HCT116 (cell line): ENCODE results near the gene WDR70. TPM values are rescaled to one million over a fixed set of nuclear protein-coding genes. Genes with fewer than 3 reads are reported as not detected.

ENCODE experiments used
- ATAC-seq: fragments of 200-7000 bp; cut with Tn5 transposase; 2 replicates; pipeline ENCODE4 v1.9.1; 2020; ENCODE audit warnings: mild to moderate bottlenecking, moderate library complexity
- BruUV-seq: library from RNA; stranded (reverse); fragments of 400-500 nt; replicated peaks from 2 replicates; lab custom pipeline; 2021; lab: Mats Ljungman, UMichigan
- CTCF ChIA-PET: fragments of 300-600 bp; sonication (Branson Sonifier 250); formaldehyde crosslinking; loops from one replicate; lab custom pipeline; 2021; ENCODE audit warnings: antibody characterized with exemption; lab: Charles Lee
- POLR2A ChIA-PET: fragments of 300-600, 350-600 bp; sonication (Branson Sonifier 250); formaldehyde crosslinking; loops from one replicate; lab custom pipeline; 2021; ENCODE audit warnings: antibody characterized with exemption; lab: Charles Lee
- RAD21 ChIA-PET, 2 experiments: fragments of 300-600 bp; sonication (Branson Sonifier 250); formaldehyde crosslinking; loops; one replicate each; lab custom pipeline; 2023; ENCODE audit warnings: low total read pairs in 2 of 2; ENCODE audit not compliant: uncharacterized antibody in 2 of 2, unreplicated experiment in 2 of 2, low non-redundant PET in 1 of 2; lab: Charles Lee
- DNase-seq: peaks from one replicate; pipeline ENCODE4 v3.0.0-alpha.2; 2010; ENCODE audit warnings: low read depth, low spot score
- H2AFZ ChIP-seq: fragments of 200-600 bp; shearing (Covaris generic), sonication (generic); 2 replicates; pipeline ENCODE4 v1.6.1; 2017; ENCODE audit warnings: low read depth, mixed run types, mixed read lengths, antibody characterized with exemption, low read length; ENCODE audit not compliant: poor library complexity, severe bottlenecking
- H3K27ac ChIP-seq: 2 replicates; pipeline ENCODE4 v1.5.1; 2012; ENCODE audit warnings: low read depth, low read length
- H3K27me3 ChIP-seq: fragments of 200-600 bp; sonication (generic); 2 replicates; pipeline ENCODE4 v1.6.1; 2016; ENCODE audit warnings: mixed run types, low read length, mixed read lengths; ENCODE audit not compliant: insufficient read depth
- H3K36me3 ChIP-seq, 2 experiments: fragments of 200-500 bp in 1 of 2; fragments of 200-600 bp in 1 of 2; sonication (Bioruptor generic) in 1 of 2; sonication (generic) in 1 of 2; 2 replicates each; pipeline versions ENCODE4 v1.5.1 to v1.6.1; 2014 to 2016; ENCODE audit warnings: low read length in 2 of 2, inconsistent platforms in 1 of 2, mixed read lengths in 1 of 2, mixed run types in 1 of 2; ENCODE audit not compliant: insufficient read depth in 2 of 2, control insufficient read depth in 1 of 2
- H3K4me1 ChIP-seq, 2 experiments: fragments of 200-600 bp in 1 of 2; sonication (generic) in 1 of 2; 2 replicates each; pipeline versions ENCODE4 v1.5.1 to v1.6.1; 2012 to 2017; ENCODE audit warnings: low read length in 2 of 2, inconsistent platforms in 1 of 2, mild to moderate bottlenecking in 1 of 2, mixed read lengths in 1 of 2, mixed run types in 1 of 2, moderate library complexity in 1 of 2; ENCODE audit not compliant: insufficient read depth in 2 of 2, control insufficient read depth in 1 of 2
- H3K4me2 ChIP-seq: fragments of 200-600 bp; sonication (generic); 2 replicates; pipeline ENCODE4 v1.6.1; 2017; ENCODE audit warnings: mixed run types, low read length, mixed read lengths
- H3K4me3 ChIP-seq, 2 experiments: fragments of 200-600 bp in 1 of 2; sonication (generic) in 1 of 2; replicated peaks in 1 of 2; 2 replicates each; pipeline ENCODE4 v1.5.1; 2011 to 2016; ENCODE audit warnings: low read length in 2 of 2, control low read depth in 1 of 2, low read depth in 1 of 2, mild to moderate bottlenecking in 1 of 2, mixed read lengths in 1 of 2, mixed run types in 1 of 2
- H3K79me2 ChIP-seq: fragments of 200-600 bp; sonication (generic); 2 replicates; pipeline ENCODE4 v1.6.1; 2017; ENCODE audit warnings: mild to moderate bottlenecking, mixed run types, low read length, moderate library complexity, mixed read lengths; ENCODE audit not compliant: insufficient read depth
- H3K9ac ChIP-seq: fragments of 200-600 bp; sonication (generic); 2 replicates; pipeline ENCODE4 v1.6.1; 2016; ENCODE audit warnings: low read length, mixed read lengths
- H3K9me2 ChIP-seq: fragments of 200-600 bp; sonication (generic), shearing (Covaris generic); 2 replicates; pipeline ENCODE4 v1.6.1; 2017; ENCODE audit warnings: mixed run types, mild to moderate bottlenecking, moderate library complexity; ENCODE audit not compliant: insufficient read depth
- H3K9me3 ChIP-seq, 2 experiments: fragments of 200-500 bp in 1 of 2; fragments of 200-600 bp in 1 of 2; sonication (Bioruptor generic) in 1 of 2; sonication (generic) in 1 of 2; 2 replicates each; pipeline ENCODE4 v1.6.1; 2014 to 2017; ENCODE audit warnings: low read length in 2 of 2, mixed read lengths in 2 of 2, inconsistent platforms in 1 of 2, low read depth in 1 of 2, mild to moderate bottlenecking in 1 of 2, mixed run types in 1 of 2, moderate library complexity in 1 of 2; ENCODE audit not compliant: control insufficient read depth in 1 of 2, insufficient read depth in 1 of 2
- H4K20me1 ChIP-seq: fragments of 200-600 bp; sonication (generic), shearing (Covaris generic); 2 replicates; pipeline ENCODE4 v1.6.1; 2017; ENCODE audit warnings: mixed run types, mild to moderate bottlenecking, moderate library complexity; ENCODE audit not compliant: insufficient read depth
- CBX3 ChIP-seq: IDR thresholded peaks from 2 replicates; pipeline ENCODE4 v1.6.1; 2012; ENCODE audit warnings: low read depth
- CEBPB ChIP-seq: IDR thresholded peaks from 2 replicates; pipeline ENCODE4 v1.6.1; 2012; ENCODE audit warnings: low read depth
- EGR1 ChIP-seq: IDR thresholded peaks from 2 replicates; pipeline ENCODE4 v1.6.1; 2012; ENCODE audit warnings: low read depth
- ELF1 ChIP-seq: IDR thresholded peaks from 2 replicates; pipeline ENCODE4 v1.6.1; 2012; ENCODE audit warnings: low read depth, borderline replicate concordance
- EZH2 ChIP-seq: fragments of 200-600 bp; sonication (generic); IDR thresholded peaks from 2 replicates; pipeline ENCODE4 v1.6.1; 2017; ENCODE audit warnings: antibody characterized with exemption, mixed run types
- FOSL1 ChIP-seq: IDR thresholded peaks from 2 replicates; pipeline ENCODE4 v1.6.1; 2012; ENCODE audit warnings: low read depth
- JUND ChIP-seq: IDR thresholded peaks from 2 replicates; pipeline ENCODE4 v1.6.1; 2012
- POLR2A ChIP-seq: IDR thresholded peaks from 2 replicates; pipeline ENCODE4 v1.7.0; 2011; ENCODE audit warnings: borderline replicate concordance; ENCODE audit not compliant: insufficient read depth, insufficient read length; ENCODE audit errors: extremely low read depth
- POLR2AphosphoS5 ChIP-seq: IDR thresholded peaks from 2 replicates; pipeline ENCODE4 v1.6.1; 2011; ENCODE audit warnings: mild to moderate bottlenecking, low read depth, low read length, moderate library complexity
- SRF ChIP-seq: IDR thresholded peaks from 2 replicates; pipeline ENCODE4 v1.6.1; 2012; ENCODE audit warnings: low read depth
- TCF7L2 ChIP-seq: IDR thresholded peaks from 2 replicates; pipeline ENCODE4 v1.7.0; 2011; ENCODE audit warnings: borderline replicate concordance, inconsistent platforms; ENCODE audit not compliant: insufficient read depth, insufficient read length; ENCODE audit errors: extremely low read depth
- YY1 ChIP-seq: IDR thresholded peaks from 2 replicates; pipeline ENCODE4 v1.6.1; 2011; ENCODE audit warnings: low read length, low read depth, moderate library complexity, mild to moderate bottlenecking; ENCODE audit not compliant: insufficient replicate concordance; ENCODE audit errors: extremely low read depth
- ZFX ChIP-seq: fragments of 450-650 bp; IDR thresholded peaks from 2 replicates; pipeline ENCODE4 v1.6.1; 2017
- ZNF274 ChIP-seq: fragments of 200-500 bp; sonication (Bioruptor generic); IDR thresholded peaks from 2 replicates; pipeline ENCODE4 v1.6.1; 2014; ENCODE audit warnings: mild to moderate bottlenecking, low read depth, low read length, inconsistent platforms
- intact Hi-C: fragments of 100-400 bp; cut with micrococcal nuclease; formaldehyde crosslinking; loops from 2 replicates; pipeline ENCODE4 v1.10.0; 2022
- total RNA-seq: library from RNA; stranded (reverse); gene quantifications from one replicate; pipeline ENCODE4 v1.2.1, GENCODE V29; 2021; ENCODE audit not compliant: unreplicated experiment
- TF ChIP-seq, protein P1 (sequence below): IDR thresholded peaks from 2 replicates; pipeline ENCODE4 v1.6.1; 2011; ENCODE audit warnings: mild to moderate bottlenecking, low read length, moderate library complexity; ENCODE audit not compliant: insufficient replicate concordance; ENCODE audit errors: extremely low read depth

The WDR70 gene
- total RNA-seq, 1 experiment from 2014 or later, result 31.1 TPM

DNA sequence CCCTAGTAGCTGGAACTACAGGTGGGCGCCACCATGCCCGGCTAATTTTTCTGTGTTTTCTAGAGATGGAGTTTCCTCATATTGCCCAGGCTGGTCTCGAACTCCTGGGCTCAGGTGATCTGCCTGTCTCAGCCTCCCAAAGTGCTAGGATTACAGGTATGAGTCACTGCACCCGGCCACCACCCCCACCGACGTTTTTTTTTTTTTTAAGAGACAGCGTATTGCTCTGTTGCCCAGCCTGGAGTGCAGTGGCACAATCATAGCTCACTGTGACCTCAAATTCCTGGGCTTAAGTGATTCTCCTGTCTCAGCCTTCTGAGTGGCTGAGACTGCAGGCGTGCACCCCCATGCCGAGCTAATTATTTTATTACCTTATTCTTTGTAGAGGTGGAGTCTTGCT, 38.2 kb downstream of the WDR70 start:
- CTCF ChIA-PET, result no interaction called here
- intact Hi-C loops, result no loop called here
- DNase-seq (peak; percentile 12), ATAC-seq (peak; percentile 80)
- POLR2A ChIA-PET, result no interaction called here
- no peaks in the 10 kb centered on the region for H3K9me3 ChIP-seq
- H3K4me3 ChIP-seq, result no peak overlapping the region
- H4K20me1 ChIP-seq, result 0 out of 2 replicates have a peak, but pooled peaks cover 3% of the 10 kb centered on the region
- RAD21 ChIA-PET, result interaction anchor here in 1 of 2 experiments (0.6 kb wide), 1 partner anchor 47 kb away, joined by 3 read pairs; the partner anchor contains the start of gene NUP155
- H3K4me1 ChIP-seq, result peaks cover 10 to 14% of the 10 kb centered on the region in 2 experiments
- peak overlapping the region; percentile 42; the same call in 1 of the 2 replicates for H3K27ac ChIP-seq
- H3K27me3 ChIP-seq, result no peaks in the 10 kb centered on the region
- 0 out of 4 replicates have a peak, but pooled peaks cover 0 to 3% of the 10 kb centered on the region in 2 experiments for H3K36me3 ChIP-seq
- H3K9me2 ChIP-seq, result no peaks in the 10 kb centered on the region
- BruUV-seq, result no TSS peak
- H2AFZ ChIP-seq, result no peak overlapping the region
- no peaks in the 10 kb centered on the region for H3K79me2 ChIP-seq
- H3K4me2 ChIP-seq, result peak overlapping the region; percentile 52
- TF ChIP-seq SRF (no peak), EGR1 (no peak), CBX3 (no peak), POLR2AphosphoS5 (no peak), FOSL1 (peak; percentile 43; the same call in 1 of the 2 replicates), EZH2 (no peak), ELF1 (no peak), ZNF274 (no peak), POLR2A (no peak), TCF7L2 (no peak), JUND (peak; percentile 45; the same call in 1 of the 2 replicates), CEBPB (no peak), YY1 (no peak), ZFX (no peak)
- TF ChIP-seq, protein P1, sequence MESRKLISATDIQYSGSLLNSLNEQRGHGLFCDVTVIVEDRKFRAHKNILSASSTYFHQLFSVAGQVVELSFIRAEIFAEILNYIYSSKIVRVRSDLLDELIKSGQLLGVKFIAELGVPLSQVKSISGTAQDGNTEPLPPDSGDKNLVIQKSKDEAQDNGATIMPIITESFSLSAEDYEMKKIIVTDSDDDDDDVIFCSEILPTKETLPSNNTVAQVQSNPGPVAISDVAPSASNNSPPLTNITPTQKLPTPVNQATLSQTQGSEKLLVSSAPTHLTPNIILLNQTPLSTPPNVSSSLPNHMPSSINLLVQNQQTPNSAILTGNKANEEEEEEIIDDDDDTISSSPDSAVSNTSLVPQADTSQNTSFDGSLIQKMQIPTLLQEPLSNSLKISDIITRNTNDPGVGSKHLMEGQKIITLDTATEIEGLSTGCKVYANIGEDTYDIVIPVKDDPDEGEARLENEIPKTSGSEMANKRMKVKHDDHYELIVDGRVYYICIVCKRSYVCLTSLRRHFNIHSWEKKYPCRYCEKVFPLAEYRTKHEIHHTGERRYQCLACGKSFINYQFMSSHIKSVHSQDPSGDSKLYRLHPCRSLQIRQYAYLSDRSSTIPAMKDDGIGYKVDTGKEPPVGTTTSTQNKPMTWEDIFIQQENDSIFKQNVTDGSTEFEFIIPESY, result no peak
- H3K9ac ChIP-seq, result no peak overlapping the region
